ENCODE data around the gene RDH12.

DNA sequence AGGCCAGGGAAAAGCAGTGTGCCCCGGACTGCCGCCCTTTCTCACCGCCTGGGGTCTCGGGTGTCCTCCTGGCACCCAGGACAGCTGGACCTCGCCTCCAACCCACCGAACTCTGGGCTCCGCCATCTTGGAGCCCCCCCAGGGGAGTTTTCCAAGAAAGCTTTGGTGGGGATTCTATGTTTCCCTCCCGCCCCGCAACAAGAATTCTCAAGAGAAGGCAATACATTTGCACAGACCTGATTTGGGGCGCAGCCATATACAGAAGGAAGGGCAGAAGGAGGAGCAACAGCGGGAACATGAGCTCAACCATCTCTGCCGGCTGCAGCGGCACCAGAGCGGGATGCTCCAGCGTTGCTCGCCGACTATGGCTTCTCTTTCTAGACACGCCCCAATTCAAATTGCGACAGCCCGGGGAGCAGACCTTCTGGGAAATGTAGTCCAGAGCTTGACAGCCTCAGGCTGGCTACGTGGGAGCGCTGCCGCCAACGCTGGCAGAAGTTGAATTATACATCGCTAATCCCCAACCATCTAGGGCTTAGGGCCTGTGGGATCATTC lies 6.2 kb upstream of the RDH12 start, which contains the start of gene RDH11:
- TF ChIP-seq, protein P1, sequence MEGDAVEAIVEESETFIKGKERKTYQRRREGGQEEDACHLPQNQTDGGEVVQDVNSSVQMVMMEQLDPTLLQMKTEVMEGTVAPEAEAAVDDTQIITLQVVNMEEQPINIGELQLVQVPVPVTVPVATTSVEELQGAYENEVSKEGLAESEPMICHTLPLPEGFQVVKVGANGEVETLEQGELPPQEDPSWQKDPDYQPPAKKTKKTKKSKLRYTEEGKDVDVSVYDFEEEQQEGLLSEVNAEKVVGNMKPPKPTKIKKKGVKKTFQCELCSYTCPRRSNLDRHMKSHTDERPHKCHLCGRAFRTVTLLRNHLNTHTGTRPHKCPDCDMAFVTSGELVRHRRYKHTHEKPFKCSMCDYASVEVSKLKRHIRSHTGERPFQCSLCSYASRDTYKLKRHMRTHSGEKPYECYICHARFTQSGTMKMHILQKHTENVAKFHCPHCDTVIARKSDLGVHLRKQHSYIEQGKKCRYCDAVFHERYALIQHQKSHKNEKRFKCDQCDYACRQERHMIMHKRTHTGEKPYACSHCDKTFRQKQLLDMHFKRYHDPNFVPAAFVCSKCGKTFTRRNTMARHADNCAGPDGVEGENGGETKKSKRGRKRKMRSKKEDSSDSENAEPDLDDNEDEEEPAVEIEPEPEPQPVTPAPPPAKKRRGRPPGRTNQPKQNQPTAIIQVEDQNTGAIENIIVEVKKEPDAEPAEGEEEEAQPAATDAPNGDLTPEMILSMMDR (IDR thresholded peaks at IDR 0.05; ENCODE audit: insufficient read depth, low read length, poor library complexity, severe bottlenecking): no peak
- TF ChIP-seq EZH2phosphoT487 (conservative IDR thresholded peaks at IDR 0.05; ENCODE audit: low read length): no peak

Measured in SU-DHL-6 (cell line).